ENCODE measurements around the gene TSPYL6. TPM values are rescaled to one million over a fixed set of nuclear protein-coding genes. Genes with fewer than 3 reads are reported as not detected.

Gene TSPYL6
- total RNA-seq, 1 donor from 2014 or later: not detected

- POLR2A ChIA-PET: no interaction called here
These were observed 3.6 kb upstream of the TSPYL6 start for GRCh38 chr2:54259413-54260240.

DNA sequence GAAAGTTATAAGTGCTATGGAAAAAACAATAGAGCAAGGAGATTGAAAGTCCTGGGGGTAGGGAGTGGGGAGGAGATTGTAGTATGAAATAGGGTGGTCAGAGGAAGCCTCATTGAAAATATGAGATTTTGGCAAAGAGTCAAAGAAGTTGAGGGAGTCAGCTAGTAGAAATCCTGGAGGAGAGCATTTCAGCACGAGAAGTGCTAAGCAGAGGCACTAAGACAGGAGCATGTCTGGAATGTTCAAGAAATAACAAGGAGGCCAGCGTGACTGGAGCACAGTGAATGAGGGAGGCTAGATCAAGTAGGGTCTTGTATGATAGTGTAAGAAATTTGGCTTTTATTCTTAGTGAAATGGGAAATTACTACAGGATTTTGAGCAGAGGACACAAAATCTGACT, 2.1 kb upstream of the TSPYL6 start:
- Mint-ChIP-seq H3K9me3 (no peaks in the 10 kb centered on the region), H3K27ac (no peak overlapping the region), H3K4me3 (no peak overlapping the region), H3K27me3 (no peaks in the 10 kb centered on the region), H3K36me3 (ENCODE audit: low read depth) (peaks cover 31% of the 10 kb centered on the region), H3K4me1 (no peaks in the 10 kb centered on the region)
- DNase-seq (no peak), ATAC-seq (ENCODE audit: low read depth) (no peak)
- no peak for TF ChIP-seq CTCF (IDR thresholded peaks at IDR 0.05)
- intact Hi-C loops (cut with micrococcal nuclease): no loop called here
- ChIA-PET CTCF (no interaction called here), POLR2A (no interaction called here)

More at GRCh38 chr2:54259413-54260240, 3.6 kb upstream of the TSPYL6 start:
- peaks cover 27% of the 10 kb centered on the region for H3K36me3 Mint-ChIP-seq (ENCODE audit: low read depth)
- peaks cover 4% of the 10 kb centered on the region for H3K9me3 Mint-ChIP-seq
- DNase-seq: no peak
- CTCF ChIA-PET: no interaction called here
- ATAC-seq (ENCODE audit: low read depth): no peak
- no peaks in the 10 kb centered on the region for H3K27me3 Mint-ChIP-seq
- no peak overlapping the region for H3K4me3 Mint-ChIP-seq
- intact Hi-C loops (cut with micrococcal nuclease): no loop called here
- no peak for TF ChIP-seq CTCF (IDR thresholded peaks at IDR 0.05)
- H3K4me1 Mint-ChIP-seq: no peaks in the 10 kb centered on the region
- no peak overlapping the region for H3K27ac Mint-ChIP-seq

- Mint-ChIP-seq H3K36me3 (ENCODE audit: low read depth) (peaks cover 32% of the 10 kb centered on the region), H3K9me3 (no peaks in the 10 kb centered on the region), H3K27me3 (no peaks in the 10 kb centered on the region), H3K4me1 (no peaks in the 10 kb centered on the region), H3K4me3 (no peak overlapping the region), H3K27ac (no peak overlapping the region)
- no peak for TF ChIP-seq CTCF (IDR thresholded peaks at IDR 0.05)
- intact Hi-C loops (cut with micrococcal nuclease): loop anchor here (1.0 kb wide), 1 partner anchor 17 kb away; no protein-coding TSS in a partner anchor
- no peak for DNase-seq
- ChIA-PET POLR2A (no interaction called here), CTCF (no interaction called here)
- no peak for ATAC-seq (ENCODE audit: low read depth)
These were observed 569 bp downstream of the TSPYL6 start for GRCh38 chr2:54255230-54256090.

- intact Hi-C loops (cut with micrococcal nuclease): no loop called here
- Mint-ChIP-seq H3K27ac (no peak overlapping the region), H3K9me3 (no peaks in the 10 kb centered on the region), H3K4me3 (no peak overlapping the region), H3K36me3 (ENCODE audit: low read depth) (peaks cover 32% of the 10 kb centered on the region), H3K27me3 (no peaks in the 10 kb centered on the region), H3K4me1 (no peaks in the 10 kb centered on the region)
- TF ChIP-seq CTCF (IDR thresholded peaks at IDR 0.05): no peak
- ATAC-seq (ENCODE audit: low read depth) (no peak), DNase-seq (no peak)
- ChIA-PET CTCF (no interaction called here), POLR2A (no interaction called here)
These were observed 1.8 kb downstream of the TSPYL6 start for GRCh38 chr2:54254180-54254579.

- H3K4me1 Mint-ChIP-seq: no peaks in the 10 kb centered on the region
- CTCF ChIA-PET: no interaction called here
- H3K9me3 Mint-ChIP-seq: no peaks in the 10 kb centered on the region
- H3K4me3 Mint-ChIP-seq: no peak overlapping the region
- H3K27ac Mint-ChIP-seq: no peak overlapping the region
- no peak for DNase-seq
- no peak for TF ChIP-seq CTCF (IDR thresholded peaks at IDR 0.05)
- intact Hi-C loops (cut with micrococcal nuclease): no loop called here
- H3K36me3 Mint-ChIP-seq (ENCODE audit: low read depth): peaks cover 20% of the 10 kb centered on the region
- H3K27me3 Mint-ChIP-seq: no peaks in the 10 kb centered on the region
- ATAC-seq (ENCODE audit: low read depth): no peak
- POLR2A ChIA-PET: no interaction called here
These were observed 6.4 kb downstream of the TSPYL6 start for GRCh38 chr2:54249629-54250028.

All from activated B cell treated with CpG ODN at 0.5 μM for 24 hours (primary cell).